Endothelial cell of umbilical vein (primary cell): ENCODE data around the gene CROCC2.

Experiments
- EZH2 ChIP-seq: IDR thresholded peaks from 2 replicates; pipeline ENCODE4 v1.6.1; 2012; ENCODE audit warnings: borderline replicate concordance, low read depth, mild to moderate bottlenecking, moderate library complexity, low read length, inconsistent platforms; ENCODE audit not compliant: severe bottlenecking
- GATA2 ChIP-seq: IDR thresholded peaks from 2 replicates; pipeline ENCODE4 v1.7.0; 2011; ENCODE audit warnings: low read depth, mild to moderate bottlenecking, moderate library complexity, mixed read lengths, low read length; ENCODE audit not compliant: insufficient read length, insufficient read depth
- MYC ChIP-seq: IDR thresholded peaks from one replicate; pipeline ENCODE4 v1.6.1; 2011; ENCODE audit warnings: mild to moderate bottlenecking, low read depth, low read length
- POLR2A ChIP-seq: IDR thresholded peaks from 2 replicates; pipeline ENCODE4 v1.6.1; 2012; ENCODE audit warnings: low read depth, mild to moderate bottlenecking, control low read depth, low read length
- POLR2AphosphoS5 ChIP-seq: IDR thresholded peaks from 2 replicates; pipeline ENCODE4 v1.6.1; 2012; ENCODE audit warnings: low read depth, mild to moderate bottlenecking, control low read depth, low read length, moderate library complexity; ENCODE audit not compliant: insufficient read depth
- TF ChIP-seq, protein P1 (sequence below), 2 donors: IDR thresholded peaks; 1 replicate in 1 of 2; 2 replicates in 1 of 2; pipeline ENCODE4 v1.5.1; 2011; ENCODE audit warnings: low read length in 2 of 2, mild to moderate bottlenecking in 2 of 2, moderate library complexity in 2 of 2, control low read depth in 1 of 2, inconsistent platforms in 1 of 2, low read depth in 1 of 2; ENCODE audit not compliant: insufficient read depth in 1 of 2; ENCODE audit errors: extremely low read depth in 1 of 2
- TF ChIP-seq, protein P2 (sequence below): IDR thresholded peaks from 2 replicates; pipeline ENCODE4 v1.6.1; 2011; ENCODE audit not compliant: insufficient read depth, insufficient read length

DNA sequence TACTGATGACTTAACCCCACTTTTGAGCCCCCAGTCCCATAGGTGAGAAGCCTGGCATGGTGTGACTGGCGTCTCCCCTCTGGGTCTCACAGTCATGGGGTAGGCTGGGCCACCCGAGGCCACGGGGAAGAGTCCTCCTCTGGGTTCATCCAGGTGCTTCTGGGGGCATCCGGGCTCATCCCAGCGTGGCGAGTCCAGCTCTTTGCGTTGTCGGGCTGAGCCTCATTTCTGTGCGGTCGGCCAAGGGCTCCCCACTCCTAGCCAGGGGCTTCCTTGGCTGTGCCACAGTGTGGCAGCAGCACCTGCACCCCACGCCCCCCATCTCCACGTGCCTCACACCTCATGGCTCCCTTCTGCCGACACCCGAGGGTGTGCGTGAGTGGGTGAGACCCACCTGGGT, 64.7 kb downstream of the CROCC2 start:
- TF ChIP-seq, protein P1, sequence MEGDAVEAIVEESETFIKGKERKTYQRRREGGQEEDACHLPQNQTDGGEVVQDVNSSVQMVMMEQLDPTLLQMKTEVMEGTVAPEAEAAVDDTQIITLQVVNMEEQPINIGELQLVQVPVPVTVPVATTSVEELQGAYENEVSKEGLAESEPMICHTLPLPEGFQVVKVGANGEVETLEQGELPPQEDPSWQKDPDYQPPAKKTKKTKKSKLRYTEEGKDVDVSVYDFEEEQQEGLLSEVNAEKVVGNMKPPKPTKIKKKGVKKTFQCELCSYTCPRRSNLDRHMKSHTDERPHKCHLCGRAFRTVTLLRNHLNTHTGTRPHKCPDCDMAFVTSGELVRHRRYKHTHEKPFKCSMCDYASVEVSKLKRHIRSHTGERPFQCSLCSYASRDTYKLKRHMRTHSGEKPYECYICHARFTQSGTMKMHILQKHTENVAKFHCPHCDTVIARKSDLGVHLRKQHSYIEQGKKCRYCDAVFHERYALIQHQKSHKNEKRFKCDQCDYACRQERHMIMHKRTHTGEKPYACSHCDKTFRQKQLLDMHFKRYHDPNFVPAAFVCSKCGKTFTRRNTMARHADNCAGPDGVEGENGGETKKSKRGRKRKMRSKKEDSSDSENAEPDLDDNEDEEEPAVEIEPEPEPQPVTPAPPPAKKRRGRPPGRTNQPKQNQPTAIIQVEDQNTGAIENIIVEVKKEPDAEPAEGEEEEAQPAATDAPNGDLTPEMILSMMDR (IDR thresholded peaks at IDR 0.05; ENCODE audit: extremely low read depth in 1 of 2, insufficient read depth in 1 of 2, low read depth in 1 of 2, low read length in 2 of 2): no peak
- TF ChIP-seq POLR2AphosphoS5 (no peak), POLR2A (no peak), GATA2 (no peak), EZH2 (no peak), MYC (no peak)
- TF ChIP-seq, protein P2, sequence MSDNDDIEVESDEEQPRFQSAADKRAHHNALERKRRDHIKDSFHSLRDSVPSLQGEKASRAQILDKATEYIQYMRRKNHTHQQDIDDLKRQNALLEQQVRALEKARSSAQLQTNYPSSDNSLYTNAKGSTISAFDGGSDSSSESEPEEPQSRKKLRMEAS: no peak
